HEK293T (cell line): Measurements from ENCODE around the gene MOCS2.

ENCODE experiments used
- ARNT ChIP-seq: fragments of 450-650 bp; IDR thresholded peaks from 2 replicates; pipeline ENCODE4 v1.6.1; 2017; ENCODE audit warnings: mild to moderate bottlenecking
- ELF4 ChIP-seq: fragments of 450-650 bp; IDR thresholded peaks from 2 replicates; pipeline ENCODE4 v1.6.1; 2017; ENCODE audit warnings: antibody characterized with exemption
- FOXA1 ChIP-seq: fragments of 450-650 bp; IDR thresholded peaks from 2 replicates; pipeline ENCODE4 v1.6.1; 2016; ENCODE audit warnings: mild to moderate bottlenecking
- FOXK2 ChIP-seq: fragments of 450-650 bp; IDR thresholded peaks from 2 replicates; pipeline ENCODE4 v1.6.1; 2016; ENCODE audit warnings: mild to moderate bottlenecking
- FOXM1 ChIP-seq: fragments of 450-650 bp; IDR thresholded peaks from 2 replicates; pipeline ENCODE4 v1.6.1; 2017; ENCODE audit warnings: mild to moderate bottlenecking, borderline replicate concordance
- HDGF ChIP-seq: fragments of 450-650 bp; IDR thresholded peaks from 2 replicates; pipeline ENCODE4 v1.6.1; 2017; ENCODE audit warnings: antibody characterized with exemption, borderline replicate concordance
- L3MBTL2 ChIP-seq: fragments of 450-650 bp; conservative IDR thresholded peaks from 2 replicates; pipeline ENCODE4 v1.6.1; 2016; ENCODE audit warnings: mild to moderate bottlenecking
- LEF1 ChIP-seq: fragments of 450-650 bp; IDR thresholded peaks from 2 replicates; pipeline ENCODE4 v1.6.1; 2017; ENCODE audit warnings: mild to moderate bottlenecking, borderline replicate concordance
- SP1 ChIP-seq: fragments of 450-650 bp; IDR thresholded peaks from 2 replicates; pipeline ENCODE4 v1.6.1; 2017
- SUZ12 ChIP-seq: fragments of 450-650 bp; IDR thresholded peaks from 2 replicates; pipeline ENCODE4 v1.6.1; 2016; ENCODE audit warnings: mild to moderate bottlenecking
- ZNF384 ChIP-seq: fragments of 450-650 bp; IDR thresholded peaks from 2 replicates; pipeline ENCODE4 v1.6.1; 2016
- TF ChIP-seq, protein P1 (sequence below): fragments of 450-650 bp; IDR thresholded peaks from 2 replicates; pipeline ENCODE4 v1.6.1; 2016

DNA sequence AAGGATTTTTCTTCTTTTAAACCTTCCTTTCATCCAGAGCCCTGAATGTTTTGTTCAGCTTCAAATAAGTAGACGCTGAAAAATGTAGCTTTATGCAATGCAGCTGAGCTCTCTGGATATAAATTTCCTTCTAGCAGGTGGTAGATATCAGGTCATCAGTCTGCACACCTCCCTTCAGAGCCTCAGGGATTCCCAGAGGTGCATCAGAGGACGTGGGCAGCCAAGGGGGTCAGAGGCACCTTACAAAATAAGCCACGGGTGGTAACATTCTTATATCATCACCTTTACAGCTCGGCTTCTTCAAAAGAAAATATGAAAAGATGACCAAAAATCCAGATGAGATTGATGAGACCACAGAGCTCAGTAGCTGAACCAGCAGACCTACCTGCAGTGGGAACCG is 19.3 kb downstream of the MOCS2 start:
- no peak for TF ChIP-seq HDGF
- TF ChIP-seq SP1 = no peak
- TF ChIP-seq ZNF384 = no peak
- TF ChIP-seq SUZ12 = no peak
- no peak for TF ChIP-seq L3MBTL2
- TF ChIP-seq, protein P1, sequence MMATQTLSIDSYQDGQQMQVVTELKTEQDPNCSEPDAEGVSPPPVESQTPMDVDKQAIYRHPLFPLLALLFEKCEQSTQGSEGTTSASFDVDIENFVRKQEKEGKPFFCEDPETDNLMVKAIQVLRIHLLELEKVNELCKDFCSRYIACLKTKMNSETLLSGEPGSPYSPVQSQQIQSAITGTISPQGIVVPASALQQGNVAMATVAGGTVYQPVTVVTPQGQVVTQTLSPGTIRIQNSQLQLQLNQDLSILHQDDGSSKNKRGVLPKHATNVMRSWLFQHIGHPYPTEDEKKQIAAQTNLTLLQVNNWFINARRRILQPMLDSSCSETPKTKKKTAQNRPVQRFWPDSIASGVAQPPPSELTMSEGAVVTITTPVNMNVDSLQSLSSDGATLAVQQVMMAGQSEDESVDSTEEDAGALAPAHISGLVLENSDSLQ = no peak
- TF ChIP-seq ARNT = no peak
- no peak for TF ChIP-seq FOXM1
- TF ChIP-seq LEF1 = no peak
- TF ChIP-seq FOXK2 = no peak
- TF ChIP-seq FOXA1 = no peak
- no peak for TF ChIP-seq ELF4
